Activated naive CD8-positive, alpha-beta T cell treated with anti-CD3 and anti-CD28 coated beads, Interleukin-2, amount 50 U/mL, for 16 hours (primary cell): ENCODE results near the gene MALRD1.
"Not testable (repeated sequence)": the region's sequence is repeated elsewhere in the genome, so short reads cannot be mapped to it uniquely, and the experiment has no call there.

ENCODE experiments used
- DNase-seq: peaks from one replicate; pipeline ENCODE4 v3.0.0-alpha.2; 2020; ENCODE audit warnings: low read depth, low spot score

Gene MALRD1

DNA sequence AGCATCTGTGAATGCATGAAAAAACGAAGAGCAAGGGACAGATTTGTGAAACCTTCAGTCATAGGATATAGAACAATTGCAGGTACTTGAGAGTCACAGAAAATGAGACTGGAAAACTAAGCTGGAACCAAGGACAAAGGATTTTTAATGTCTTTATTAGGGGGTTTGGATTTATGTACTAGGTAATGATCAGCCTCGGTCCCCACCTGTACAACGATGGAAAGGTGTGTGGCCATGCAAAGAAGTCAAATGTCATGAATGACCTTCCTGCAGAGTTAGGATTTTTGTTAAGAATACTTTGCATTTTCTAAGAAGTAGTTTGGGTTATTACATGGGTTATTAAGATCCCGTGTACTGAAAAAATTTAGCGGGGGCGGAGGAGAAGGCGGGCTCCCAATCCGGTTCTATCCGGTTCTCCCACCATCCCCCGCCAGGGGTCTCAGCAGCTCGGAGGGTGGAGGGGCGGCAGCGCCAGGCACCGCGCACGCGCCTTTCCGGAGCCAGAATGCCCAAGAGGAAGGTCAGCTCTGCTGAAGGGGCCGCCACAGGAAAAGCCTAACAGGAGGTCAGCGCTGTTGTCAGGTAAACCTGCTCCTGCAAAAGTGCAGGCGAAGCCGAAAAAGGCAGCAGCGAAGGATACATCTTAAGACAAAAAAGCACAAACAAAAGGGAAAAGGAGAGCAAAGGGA is 440.1 kb downstream of the MALRD1 start:
- DNase-seq, result no peak

GRCh38 chr10:19491166-19491565 is 442.6 kb downstream of the MALRD1 start:
- DNase-seq, result no peak

DNA sequence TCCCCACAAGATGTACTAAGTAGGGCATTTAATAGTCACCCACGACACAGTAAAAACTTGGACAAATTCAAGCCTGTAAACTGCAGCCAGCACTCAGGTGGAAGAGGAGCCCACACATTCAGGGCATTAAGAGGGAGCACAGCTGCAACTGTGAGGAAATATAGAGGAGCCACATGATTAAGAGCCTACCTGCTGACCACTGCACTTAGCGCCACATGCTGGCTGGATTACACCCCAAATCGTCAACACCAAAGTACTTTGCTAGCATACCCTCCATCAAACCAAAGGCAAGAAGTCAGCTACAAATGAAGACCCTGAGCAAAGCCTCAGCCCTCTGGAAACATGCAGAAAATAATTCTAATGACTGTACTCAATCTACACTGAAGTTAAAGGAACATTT is 445.3 kb downstream of the MALRD1 start:
- DNase-seq, result no peak

GRCh38 chr10:19497026-19497425 is 448.4 kb downstream of the MALRD1 start:
- DNase-seq, result no peak

DNA sequence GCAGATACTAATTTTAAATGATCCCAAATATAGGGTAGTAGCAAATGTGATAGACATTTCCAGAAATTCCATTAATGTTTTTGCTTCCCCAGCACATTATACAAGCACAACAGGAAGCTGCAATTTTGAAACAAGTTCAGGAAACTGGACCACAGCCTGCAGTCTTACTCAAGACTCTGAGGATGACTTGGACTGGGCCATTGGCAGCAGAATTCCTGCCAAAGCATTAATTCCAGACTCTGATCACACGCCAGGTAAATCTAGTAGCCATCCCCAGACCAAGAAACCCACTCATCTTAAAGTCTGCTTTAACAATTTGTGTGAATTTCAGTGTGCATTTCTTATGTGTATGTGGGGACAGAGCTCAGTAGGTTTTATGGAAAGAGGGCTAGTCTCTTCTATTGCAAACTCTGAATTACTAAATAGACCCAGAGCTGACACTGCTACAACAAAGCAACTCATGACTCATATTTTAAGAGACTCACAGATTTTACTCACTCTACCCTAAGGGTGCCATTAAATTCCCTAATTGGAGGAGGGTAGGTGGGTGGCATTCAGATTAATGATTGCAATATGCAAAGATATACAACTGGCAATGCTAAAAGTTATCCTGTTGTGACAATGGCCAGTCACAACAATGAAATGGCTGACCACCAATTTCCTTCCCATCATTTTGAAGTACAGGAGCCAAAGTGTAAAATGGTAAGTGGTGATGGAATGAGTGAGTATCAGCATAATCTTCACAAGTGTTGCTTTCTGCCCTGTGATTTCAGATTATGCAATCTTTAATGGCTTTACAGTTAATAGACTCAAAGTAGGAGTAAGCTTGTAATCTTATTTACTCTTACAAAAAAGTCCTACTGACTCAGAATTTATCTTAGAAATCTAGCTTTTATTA is 450.0 kb downstream of the MALRD1 start:
- no peak for DNase-seq

DNA sequence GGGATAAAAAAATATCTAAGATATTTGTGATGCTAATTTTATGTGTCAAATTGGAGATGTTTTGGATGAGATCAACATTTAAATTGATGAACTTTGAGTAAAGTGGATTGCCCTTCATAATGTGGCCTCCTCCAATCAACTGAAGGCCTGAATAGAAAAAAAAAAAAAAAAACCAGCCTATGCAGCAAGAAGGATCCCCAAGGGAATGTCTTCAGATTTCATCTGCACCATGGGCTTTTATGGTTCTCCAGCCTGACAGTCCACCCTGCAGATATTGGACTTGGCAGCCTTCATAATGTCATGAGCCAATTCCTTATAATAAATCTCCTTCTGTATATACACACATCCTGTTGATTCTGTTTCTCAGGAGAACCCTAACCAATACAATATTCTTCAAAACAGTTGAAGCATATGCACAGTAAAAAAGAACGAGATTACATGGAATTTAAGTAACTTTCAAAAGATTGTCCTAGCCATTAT is 450.7 kb downstream of the MALRD1 start:
- no peak for DNase-seq

- DNase-seq, result no peak
Observed at GRCh38 chr10:19500959-19501358, 452.4 kb downstream of the MALRD1 start.

DNA sequence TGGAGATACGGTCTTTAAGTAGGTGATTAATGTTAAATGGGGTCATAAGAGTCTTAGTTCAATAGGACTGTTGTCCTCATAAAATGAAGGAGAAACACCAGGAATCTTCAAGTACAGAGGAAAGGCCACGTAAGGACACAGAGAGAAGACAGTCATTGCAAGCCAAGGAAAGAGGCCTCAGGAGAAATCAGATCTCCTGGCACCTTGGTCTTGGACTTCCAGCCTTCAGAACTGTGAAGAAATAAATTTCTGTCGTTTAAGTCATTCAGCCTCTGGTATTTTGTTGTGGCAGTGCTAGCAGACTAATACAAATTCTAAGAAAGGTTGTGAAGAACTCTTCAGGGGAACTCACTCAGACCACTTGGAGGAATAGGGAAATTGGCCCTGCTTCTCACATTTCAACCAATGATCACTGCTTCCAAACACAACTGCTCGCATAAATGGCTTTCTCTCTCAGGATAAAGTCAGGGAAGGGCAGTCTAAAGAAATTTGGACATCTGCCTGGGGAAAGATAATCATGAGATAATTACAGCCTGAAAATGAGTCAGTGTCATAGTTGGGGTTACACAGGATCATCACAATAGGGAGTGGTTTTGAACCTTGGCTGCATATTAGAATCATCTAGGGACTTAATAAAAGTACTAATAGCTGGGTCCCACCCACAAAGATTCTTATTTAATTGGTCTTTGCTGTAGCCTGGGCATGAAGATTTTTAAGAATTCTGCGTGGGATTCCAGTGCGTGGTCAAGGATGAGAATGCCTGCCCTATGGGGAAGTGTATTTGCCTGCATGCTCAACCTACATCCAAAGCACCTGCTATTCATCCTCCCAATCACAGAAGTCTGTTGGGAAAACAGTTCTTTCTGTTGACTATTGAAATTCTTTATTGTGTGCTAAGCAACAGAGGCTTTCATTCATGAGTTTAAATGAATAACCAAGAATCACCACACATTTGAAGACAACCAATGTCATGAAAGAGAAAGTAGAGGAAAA is 457.0 kb downstream of the MALRD1 start:
- DNase-seq, result no peak

DNA sequence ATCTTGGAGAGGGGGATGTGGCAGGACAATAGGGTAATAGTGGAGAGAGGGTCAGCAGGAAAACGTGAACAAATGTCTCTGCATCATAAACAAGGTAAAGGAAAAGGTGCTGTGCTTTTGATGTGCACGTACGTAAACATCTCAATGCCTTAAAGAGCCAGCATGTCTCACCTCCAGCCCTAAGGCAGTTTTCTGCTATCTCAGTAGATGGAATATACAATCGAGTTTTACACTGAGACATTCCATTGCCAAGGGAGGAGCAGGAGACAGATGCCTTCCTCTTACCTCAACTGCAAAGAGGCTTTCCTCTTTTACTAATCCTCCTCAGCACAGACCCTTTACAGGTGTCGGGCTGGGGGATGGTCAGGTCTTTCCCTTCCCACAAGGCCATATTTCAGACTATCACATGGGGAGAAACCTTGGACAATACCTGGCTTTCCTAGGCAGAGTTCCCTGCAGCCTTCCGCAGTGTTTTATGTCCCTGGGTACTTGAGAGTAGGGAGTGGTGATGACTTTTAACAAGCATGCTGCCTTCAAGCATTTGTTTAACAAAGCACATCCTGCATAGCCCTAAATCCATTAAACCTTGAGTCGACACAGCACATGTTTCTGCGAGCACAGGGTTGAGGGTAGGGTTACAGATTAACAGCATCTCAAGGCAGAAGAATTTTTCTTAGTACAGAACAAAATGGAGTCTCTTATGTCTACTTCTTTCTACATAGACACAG is 461.6 kb downstream of the MALRD1 start:
- DNase-seq, result not testable (repeated sequence)

GRCh38 chr10:19518109-19518508 is 469.5 kb downstream of the MALRD1 start:
- no peak for DNase-seq

DNA sequence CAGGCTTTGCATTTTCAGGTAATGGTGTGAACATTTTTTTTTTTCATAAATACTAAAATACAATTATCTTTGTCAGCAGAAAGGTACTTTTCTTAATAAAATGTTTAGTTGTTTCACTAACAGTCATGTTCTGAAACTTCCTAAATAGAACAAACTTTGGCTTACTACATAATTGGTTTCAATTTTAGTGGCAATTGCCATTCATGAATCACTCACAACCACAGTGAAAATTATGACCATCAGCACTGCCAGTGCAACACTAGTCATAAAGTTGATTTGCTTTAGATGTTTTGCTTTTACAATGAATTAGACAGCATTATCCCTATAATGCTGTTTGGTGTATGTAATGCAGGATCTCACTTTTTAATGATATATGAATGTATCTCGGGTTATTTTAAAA is 470.0 kb downstream of the MALRD1 start:
- no peak for DNase-seq

DNA sequence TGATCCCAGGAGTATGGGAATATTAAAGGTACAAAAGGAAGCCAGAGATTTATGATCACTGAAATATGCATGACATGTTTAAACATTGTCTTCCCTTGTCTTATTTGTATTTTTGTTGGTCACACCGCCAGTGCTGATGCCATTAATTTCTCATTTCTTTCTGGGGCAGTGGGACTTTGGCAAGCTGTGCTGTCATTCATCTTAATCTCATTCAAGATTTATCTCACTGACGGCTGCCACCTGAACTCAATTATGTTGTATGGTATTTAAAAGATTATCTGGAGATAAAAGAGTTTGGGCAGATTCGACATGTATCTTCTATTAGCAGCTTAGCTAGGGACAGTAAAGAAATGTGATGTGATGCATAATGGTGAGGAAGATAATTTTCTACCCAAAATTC is 482.7 kb downstream of the MALRD1 start:
- no peak for DNase-seq

DNA sequence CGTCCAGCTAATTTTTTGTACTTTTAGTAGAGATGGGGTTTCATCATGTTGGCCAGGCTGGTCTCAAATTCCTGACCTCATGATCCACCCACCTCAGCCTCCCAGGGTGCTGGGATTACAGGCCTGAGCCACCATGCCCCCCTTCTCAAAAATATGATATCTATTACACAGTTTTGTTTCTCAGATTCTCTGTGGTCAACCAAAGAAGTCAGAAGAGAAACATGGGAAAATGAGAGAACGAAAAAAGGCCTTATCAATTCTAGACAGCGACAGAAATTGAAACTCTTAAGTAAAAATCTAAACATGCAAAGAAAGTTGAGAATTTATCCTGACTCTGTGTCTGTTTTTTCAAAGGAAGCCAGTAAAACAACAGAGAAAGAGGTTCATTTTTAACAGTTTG is 483.8 kb downstream of the MALRD1 start:
- no peak for DNase-seq

- no peak for DNase-seq
Observed at GRCh38 chr10:19541299-19541698, 492.7 kb downstream of the MALRD1 start.

- DNase-seq, result no peak
Observed at GRCh38 chr10:19546224-19546623, 497.6 kb downstream of the MALRD1 start.

DNA sequence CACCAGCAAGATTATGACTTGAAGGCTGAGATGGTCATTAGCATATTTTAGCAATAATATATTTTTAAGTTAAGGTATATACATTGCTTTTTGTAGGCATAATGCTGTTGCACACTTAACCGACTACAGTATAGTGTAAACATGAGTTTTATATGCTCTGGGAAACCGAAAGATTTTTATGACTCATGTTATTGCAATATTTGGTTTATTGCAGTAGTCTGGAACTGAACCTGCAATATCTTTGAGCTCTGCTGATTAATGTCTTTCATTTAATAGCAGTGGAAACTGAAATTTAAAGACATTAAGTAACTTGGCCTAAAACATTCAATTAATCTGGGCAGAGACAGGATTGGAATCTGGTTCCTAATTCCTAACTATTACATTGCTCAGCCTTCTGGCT is 500.9 kb downstream of the MALRD1 start:
- no peak for DNase-seq

- DNase-seq, result no peak
Observed at GRCh38 chr10:19556666-19557065, 508.1 kb downstream of the MALRD1 start.

GRCh38 chr10:19561181-19561580 is 512.6 kb downstream of the MALRD1 start:
- DNase-seq, result no peak

DNA sequence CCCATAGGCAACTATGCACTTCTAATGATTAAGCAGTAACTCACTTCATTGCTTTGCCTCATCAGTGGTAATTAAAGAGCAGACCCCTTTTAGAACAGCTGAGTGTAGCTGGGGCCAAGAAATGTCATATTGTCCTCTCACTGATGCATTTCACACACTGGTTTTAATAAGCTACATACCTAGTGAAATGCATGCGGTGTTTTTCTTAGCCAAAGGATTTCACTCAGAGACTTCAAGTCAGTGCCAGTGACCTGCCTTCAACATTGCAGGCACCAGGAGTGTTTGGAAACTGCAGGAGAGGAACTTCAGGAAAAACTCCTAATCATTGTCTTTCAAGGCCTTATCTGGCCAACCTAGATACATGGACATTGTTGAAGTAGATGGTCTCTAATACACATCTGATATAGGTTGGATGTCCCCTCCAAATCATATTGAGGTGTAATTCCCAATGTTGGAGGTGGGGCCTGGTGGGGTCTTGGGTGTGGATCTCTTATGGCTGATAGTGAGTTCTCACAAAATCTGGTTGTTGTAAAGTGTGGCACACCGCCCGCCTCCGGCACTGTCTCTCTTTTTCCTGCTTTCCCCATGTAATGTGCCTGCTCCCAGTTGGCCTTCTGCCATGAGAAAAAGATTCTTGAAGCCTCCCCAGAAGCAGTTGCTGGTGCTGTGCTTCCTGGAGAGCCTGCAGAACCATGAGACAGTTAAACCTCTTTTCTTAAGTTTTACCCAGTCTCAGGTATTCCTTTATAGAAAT is 515.0 kb downstream of the MALRD1 start:
- no peak for DNase-seq

- DNase-seq, result no peak
Observed at GRCh38 chr10:19570120-19570519, 521.5 kb downstream of the MALRD1 start.
